HepG2 (cell line): ENCODE results near the gene RPL36. TPM values are rescaled to one million over a fixed set of nuclear protein-coding genes. Genes with fewer than 3 reads are reported as not detected.

Experiments used
- ATAC-seq: fragments of 200-7000 bp; cut with Tn5 transposase; 3 replicates; pipeline ENCODE4 v1.9.1; 2020; ENCODE audit warnings: mild to moderate bottlenecking, moderate library complexity
- Bru-seq: library from RNA; stranded (reverse); fragments of 400-500 nt; gene quantifications from one replicate; lab custom pipeline; 2021; lab: Mats Ljungman, UMichigan
- BruChase-seq, 2 experiments: library from RNA; stranded (reverse); fragments of 400-500 nt; gene quantifications; one replicate each; lab custom pipeline; 2021; lab: Mats Ljungman, UMichigan
- BruUV-seq: library from RNA; stranded (reverse); fragments of 400-500 nt; replicated peaks from 2 replicates; lab custom pipeline; 2021; lab: Mats Ljungman, UMichigan
- CTCF ChIA-PET: fragments of 300-600 bp; formaldehyde crosslinking; extraction: SDS; loops from one replicate; lab custom pipeline; 2021; ENCODE audit warnings: low total read pairs, inconsistent platforms, low intra/inter-chr PET ratio; lab: Yijun Ruan, JAX
- POLR2A ChIA-PET: fragments of 350-600 bp; sonication (Branson Sonifier 250); formaldehyde crosslinking; loops from one replicate; lab custom pipeline; 2020; ENCODE audit warnings: antibody characterized with exemption, inconsistent platforms; lab: Yijun Ruan, JAX
- DNase-seq: peaks from one replicate; pipeline ENCODE4 v3.0.0-alpha.2; 2015; ENCODE audit warnings: low spot score
- FAIRE-seq: peaks from 3 replicates; lab custom pipeline; 2011; peaks lifted over from hg19 to GRCh38; lab: Jason Lieb, UNC
- H2AFZ ChIP-seq: one replicate; pipeline ENCODE4 v1.6.1; 2011; ENCODE audit warnings: low read length, inconsistent platforms
- H3K27ac ChIP-seq: fragments of 300-600 bp; 3 replicates; pipeline ENCODE4 v1.8.0; 2011; ENCODE audit warnings: mixed run types, mild to moderate bottlenecking, mixed read lengths, low read length, inconsistent platforms; ENCODE audit not compliant: insufficient read depth; ENCODE audit errors: extremely low read length
- H3K27me3 ChIP-seq, 2 experiments: fragments of 200-600 bp in 1 of 2; 2 replicates in 1 of 2; 3 replicates in 1 of 2; pipeline versions ENCODE4 v1.6.0 to v1.8.0; 2011; ENCODE audit warnings: low read length in 2 of 2, mild to moderate bottlenecking in 2 of 2, moderate library complexity in 2 of 2, inconsistent platforms in 1 of 2; ENCODE audit not compliant: insufficient read depth in 2 of 2, control insufficient read depth in 1 of 2
- H3K36me3 ChIP-seq, 2 experiments: fragments of 200-600 bp in 1 of 2; replicated peaks in 1 of 2; 2 replicates in 1 of 2; 3 replicates in 1 of 2; pipeline versions ENCODE4 v1.5.1 to v1.8.0; 2011; ENCODE audit warnings: low read length in 2 of 2, inconsistent platforms in 1 of 2; ENCODE audit not compliant: insufficient read depth in 2 of 2, control insufficient read depth in 1 of 2
- H3K4me1 ChIP-seq: 2 replicates; pipeline ENCODE4 v1.5.1; 2012; ENCODE audit warnings: low read length, inconsistent platforms; ENCODE audit not compliant: insufficient read depth
- H3K4me2 ChIP-seq: 2 replicates; pipeline ENCODE4 v1.6.0; 2011; ENCODE audit warnings: low read depth, low read length, inconsistent platforms
- H3K4me3 ChIP-seq, 3 experiments: fragments of 200-600 bp in 1 of 3; sonication (generic), shearing (Covaris generic) in 1 of 3; replicated peaks in 1 of 3; 2 replicates each; pipeline ENCODE4 v1.5.1; 2011 to 2016; ENCODE audit warnings: low read length in 3 of 3, inconsistent platforms in 2 of 3, low read depth in 2 of 3, mild to moderate bottlenecking in 2 of 3, control low read depth in 1 of 3, mixed read lengths in 1 of 3; ENCODE audit not compliant: insufficient read depth in 1 of 3
- H3K79me2 ChIP-seq: one replicate; pipeline ENCODE4 v1.6.1; 2011; ENCODE audit warnings: low read length, inconsistent platforms; ENCODE audit not compliant: insufficient read depth
- H3K9ac ChIP-seq: 2 replicates; pipeline ENCODE4 v1.6.0; 2011; ENCODE audit warnings: mild to moderate bottlenecking, low read depth, low read length, inconsistent platforms; ENCODE audit not compliant: insufficient read depth
- H3K9me3 ChIP-seq: 2 replicates; pipeline ENCODE4 v1.5.1; 2012; ENCODE audit warnings: mild to moderate bottlenecking, low read length
- H4K20me1 ChIP-seq: 2 replicates; pipeline ENCODE4 v1.6.0; 2011; ENCODE audit warnings: inconsistent platforms, mild to moderate bottlenecking, low read length, moderate library complexity; ENCODE audit not compliant: insufficient read depth
- ARID3A ChIP-seq: IDR thresholded peaks from 2 replicates; pipeline ENCODE4 v1.6.1; 2012; ENCODE audit warnings: low read depth, low read length, improper control_type of control experiment
- ATF1 ChIP-seq: IDR thresholded peaks from 2 replicates; pipeline ENCODE4 v1.6.1; 2016; ENCODE audit warnings: mild to moderate bottlenecking, control low read depth
- BHLHE40 ChIP-seq: IDR thresholded peaks from 2 replicates; pipeline ENCODE4 v1.6.1; 2011; ENCODE audit warnings: low read length, improper control_type of control experiment
- GZF1 ChIP-seq: sonication (generic); formaldehyde crosslinking; IDR thresholded peaks from 2 replicates; pipeline ENCODE4 v1.5.1; 2020; ENCODE audit warnings: mild to moderate bottlenecking, missing genetic modification reagents
- ISL2 ChIP-seq: sonication (generic); formaldehyde crosslinking; IDR thresholded peaks from 2 replicates; pipeline ENCODE4 v1.5.0; 2020; ENCODE audit warnings: missing genetic modification reagents
- MAF1 ChIP-seq: sonication (generic); formaldehyde crosslinking; IDR thresholded peaks from 2 replicates; pipeline ENCODE4 v1.5.0; 2020; ENCODE audit warnings: missing genetic modification reagents, borderline replicate concordance
- NCOA1 ChIP-seq: sonication (generic); formaldehyde crosslinking; IDR thresholded peaks from 2 replicates; pipeline ENCODE4 v1.9.0; 2021; ENCODE audit warnings: missing genetic modification reagents
- POLR2AphosphoS5 ChIP-seq: IDR thresholded peaks from 2 replicates; pipeline ENCODE4 v1.6.1; 2012; ENCODE audit warnings: low read depth, low read length
- SP4 ChIP-seq: sonication (generic); formaldehyde crosslinking; IDR thresholded peaks from 2 replicates; pipeline ENCODE4 v1.8.1; 2023; ENCODE audit warnings: mild to moderate bottlenecking, missing genetic modification reagents
- ZEB1 ChIP-seq: IDR thresholded peaks from 2 replicates; pipeline ENCODE4 v1.6.1; 2012; ENCODE audit warnings: mild to moderate bottlenecking, low read depth, inconsistent platforms; ENCODE audit not compliant: insufficient replicate concordance
- ZNF138 ChIP-seq: sonication (generic); formaldehyde crosslinking; IDR thresholded peaks from 2 replicates; pipeline ENCODE4 v1.5.0; 2020; ENCODE audit warnings: mild to moderate bottlenecking, low read depth, missing genetic modification reagents
- ZNF253 ChIP-seq: sonication (generic); formaldehyde crosslinking; IDR thresholded peaks from 2 replicates; pipeline ENCODE4 v1.8.0; 2022; ENCODE audit warnings: mild to moderate bottlenecking, missing genetic modification reagents, borderline replicate concordance
- ZNF549 ChIP-seq: sonication (generic); formaldehyde crosslinking; IDR thresholded peaks from 2 replicates; pipeline ENCODE4 v1.5.0; 2020; ENCODE audit warnings: missing genetic modification reagents
- ZNF552 ChIP-seq: sonication (generic); formaldehyde crosslinking; IDR thresholded peaks from 2 replicates; pipeline ENCODE4 v1.9.0; 2022; ENCODE audit warnings: missing genetic modification reagents, mild to moderate bottlenecking, borderline replicate concordance
- ZNF75D ChIP-seq: sonication (generic); formaldehyde crosslinking; IDR thresholded peaks from 2 replicates; pipeline ENCODE4 v1.8.1; 2023; ENCODE audit warnings: missing genetic modification reagents, mild to moderate bottlenecking, borderline replicate concordance
- WGBS: methylation state at CpG from one replicate; pipeline ENCODE4 v1.1.6; 2017; ENCODE audit warnings: low lambda C conversion rate; 5-methylcytosine and 5-hydroxymethylcytosine counted together
- in situ Hi-C: cut with HindIII; loops from 2 replicates; pipeline ENCODE4 v1.10.0; 2017; ENCODE audit warnings: low pct_unique_long_range_greater_than_20kb; ENCODE audit not compliant: extremely low pct_ligation_motif_present
- intact Hi-C: fragments of 100-400 bp; cut with micrococcal nuclease; formaldehyde crosslinking; loops from one replicate; pipeline ENCODE4 v1.10.0; 2022; ENCODE audit not compliant: unreplicated experiment
- long read RNA-seq, 2 experiments: library from RNA in 1 of 2; library from polyadenylated mRNA in 1 of 2; stranded (forward) in 1 of 2; unstranded in 1 of 2; transcript quantifications; one replicate each; pipeline ENCODE4 v2.0.0, GENCODE V29; 2019 to 2022
- polyA minus RNA-seq, 3 experiments: library from RNA; depleted of rRNA, polyadenylated mRNA; stranded (reverse); fragments of >200 nt; gene quantifications; 2 replicates each; pipeline ENCODE4 v1.2.3, GENCODE V29; 2011; ENCODE audit warnings: low replicate concordance in 1 of 3
- polyA plus RNA-seq, 8 experiments: library from polyadenylated mRNA; depleted of rRNA in 3 of 8; stranded (reverse) in 7 of 8; unstranded in 1 of 8; fragments of >200 nt; fragmentation: Illumina TruSeq in 4 of 8; extraction: Trizol in 4 of 8; gene quantifications; 2 replicates each; pipeline versions ENCODE4 v1.2.1 to v1.2.3, GENCODE V29; 2011 to 2016; ENCODE audit warnings: low read depth in 4 of 8, missing spikeins in 1 of 8, mixed read lengths in 1 of 8; ENCODE audit not compliant: insufficient read depth in 1 of 8
- total RNA-seq, 5 experiments: library from RNA; depleted of rRNA; stranded (reverse); fragments of >200 nt; fragmentation: Illumina TruSeq; extraction: Trizol; gene quantifications; 2 replicates each; pipeline ENCODE4 v1.2.3, GENCODE V29; 2016; ENCODE audit warnings: low read depth in 1 of 5

Gene RPL36
- total RNA-seq (2016; rRNA removed; fragmentation: Illumina TruSeq; extraction: Trizol) (706 and 763 TPM in 2 replicates), polyA plus RNA-seq (2011; rRNA removed) (740 and 962 TPM in 2 replicates), polyA minus RNA-seq (2011; rRNA and poly(A)+ RNA removed; ENCODE audit: low replicate concordance) (163 and 316 TPM in 2 replicates), Bru-seq, nascent RNA (percentile 75 among the genes with signal in this experiment), BruChase-seq, experiment 1, labeled RNA remaining after a 6-hour chase (percentile 80 among the genes with signal in this experiment), BruChase-seq, experiment 2, labeled RNA remaining after a 2-hour chase (percentile 71 among the genes with signal in this experiment)
- 1,266 and 1,322 TPM in 2 replicates for total RNA-seq (2016; cell fraction: cytosol; rRNA removed; fragmentation: Illumina TruSeq; extraction: Trizol; ENCODE audit: low read depth)
- total RNA-seq (2016; cell fraction: insoluble cytoplasmic fraction; rRNA removed; fragmentation: Illumina TruSeq; extraction: Trizol) = 739 and 797 TPM in 2 replicates
- 1,622 and 1,758 TPM in 2 replicates for total RNA-seq (2016; cell fraction: membrane; rRNA removed; fragmentation: Illumina TruSeq; extraction: Trizol)
- total RNA-seq (2016; cell fraction: nucleus; rRNA removed; fragmentation: Illumina TruSeq; extraction: Trizol) = 259 and 275 TPM in 2 replicates
- polyA plus RNA-seq (2011; cell fraction: cytosol; rRNA removed) = 548 and 718 TPM in 2 replicates
- 184 and 190 TPM in 2 replicates for polyA plus RNA-seq (2011; cell fraction: nucleus; rRNA removed)
- polyA plus RNA-seq (2012) = 1,022 and 1,044 TPM in 2 replicates
- polyA plus RNA-seq (2016; cell fraction: cytosol; fragmentation: Illumina TruSeq; extraction: Trizol; ENCODE audit: low read depth) = 1,678 and 1,761 TPM in 2 replicates
- polyA plus RNA-seq (2016; cell fraction: insoluble cytoplasmic fraction; fragmentation: Illumina TruSeq; extraction: Trizol; ENCODE audit: low read depth) = 756 and 780 TPM in 2 replicates
- 1,750 and 1,946 TPM in 2 replicates for polyA plus RNA-seq (2016; cell fraction: membrane; fragmentation: Illumina TruSeq; extraction: Trizol; ENCODE audit: low read depth)
- 539 and 605 TPM in 2 replicates for polyA plus RNA-seq (2016; cell fraction: nucleus; fragmentation: Illumina TruSeq; extraction: Trizol; ENCODE audit: insufficient read depth, low read depth)
- 334 and 359 TPM in 2 replicates for polyA minus RNA-seq (2011; cell fraction: cytosol; rRNA and poly(A)+ RNA removed)
- 64.5 and 86.4 TPM in 2 replicates for polyA minus RNA-seq (2011; cell fraction: nucleus; rRNA and poly(A)+ RNA removed)
- long read RNA-seq, experiment 1, transcript RPL36-202 (3 exons, 556 nt) = minor isoform, 143 of 1,146 reads
- long read RNA-seq, experiment 1, transcript RPL36-201 (4 exons, 707 nt) = major isoform, 987 of 1,146 reads
- long read RNA-seq, experiment 1, partial matches to known transcripts = 7 of 1,146 reads
- long read RNA-seq, experiment 1, other reads (novel, unspliced or antisense) = 7 of 1,146 reads
- long read RNA-seq, experiment 2, transcript RPL36-204 (3 exons, 452 nt) = minor isoform, 5 of 2,028 reads
- long read RNA-seq, experiment 2, transcript RPL36-202 (3 exons, 556 nt) = minor isoform, 845 of 2,028 reads
- long read RNA-seq, experiment 2, transcript RPL36-201 (4 exons, 707 nt) = major isoform, 1,102 of 2,028 reads
- long read RNA-seq, experiment 2, partial matches to known transcripts = 53 of 2,028 reads
- long read RNA-seq, experiment 2, other reads (novel, unspliced or antisense) = 21 of 2,028 reads

DNA sequence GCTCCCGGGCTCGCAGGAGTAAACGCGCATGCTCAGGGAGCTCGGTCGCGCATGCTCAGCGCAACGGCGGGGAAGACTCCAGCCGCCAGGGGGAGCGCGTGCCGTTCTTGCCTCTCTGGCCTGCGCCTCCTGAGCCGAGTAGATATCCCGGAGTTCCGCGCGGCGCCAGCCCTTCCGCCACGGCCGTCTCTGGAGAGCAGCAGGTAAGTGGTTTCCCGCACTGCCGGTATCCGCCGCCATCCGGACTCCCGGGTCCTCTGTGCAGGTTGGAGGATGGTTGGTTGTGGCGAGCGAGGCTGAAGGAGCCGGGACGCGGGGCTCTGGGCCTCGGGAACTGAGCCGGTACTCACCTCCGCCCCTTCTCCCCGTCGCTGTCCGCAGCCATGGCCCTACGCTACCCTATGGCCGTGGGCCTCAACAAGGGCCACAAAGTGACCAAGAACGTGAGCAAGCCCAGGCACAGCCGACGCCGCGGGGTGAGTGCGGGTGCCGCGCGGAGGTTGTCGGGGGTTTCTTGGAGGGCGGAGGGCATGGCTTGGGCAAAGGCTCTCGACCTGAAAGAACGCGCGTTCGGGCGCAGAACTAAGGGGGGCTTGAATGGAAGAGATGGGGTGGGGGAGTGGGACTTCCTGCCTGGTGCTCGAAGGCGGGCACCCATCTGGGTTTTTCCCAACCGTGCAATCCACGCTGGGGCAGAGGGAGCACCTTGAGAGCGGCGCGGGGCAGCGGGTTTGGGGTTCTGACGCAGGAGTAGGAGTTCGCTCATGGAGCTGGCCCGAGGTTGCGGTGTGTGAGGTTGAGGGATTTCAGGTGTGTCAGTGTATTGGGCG, at the start of gene RPL36:
TSS of gene RPL36 (plus strand) at position 171 of the 830 bp plus-strand sequence. CDS start at position 384, 213 bp downstream.
- ChIA-PET POLR2A (interaction anchor here (0.6 to 3.7 kb wide), 21 partner anchors 9 to 281 kb away, joined by 3 to 95 read pairs (median 5); partner anchors contain the start of genes CATSPERD, DUS3L, LONP1 and NDUFA11), CTCF (interaction anchor here (0.7 kb wide), 1 partner anchor 30 kb away, joined by 3 read pairs; the partner anchor contains the start of genes CATSPERD and LONP1)
- WGBS = under 1% methylated on average over 21 of the region's 73 CpGs
- H3K27me3 ChIP-seq = no peaks in the 10 kb centered on the region; a peak in 1 of 5 replicates
- no peaks in the 10 kb centered on the region for H3K9me3 ChIP-seq
- ATAC-seq (peak; percentile 56), DNase-seq (peak; percentile 92), FAIRE-seq (peak; percentile 79)
- H3K4me3 ChIP-seq = peak within 1 kb of the TSS; percentile 88 to 94 (median 89)
- peaks cover 16 to 40% of the 10 kb centered on the region in 2 experiments for H3K36me3 ChIP-seq
- intact Hi-C loops (no loop called here), in situ Hi-C loops (no loop called here)
- H3K27ac ChIP-seq = peak within 1 kb of the TSS; percentile 92
- H3K79me2 ChIP-seq = peaks cover 33% of the 10 kb centered on the region
- peaks cover 34% of the 10 kb centered on the region for H3K4me1 ChIP-seq
- peaks cover 38% of the 10 kb centered on the region for H4K20me1 ChIP-seq
- H3K4me2 ChIP-seq = peak within 1 kb of the TSS; percentile 79
- H3K9ac ChIP-seq = peak within 1 kb of the TSS; percentile 94
- no peak within 1 kb of the TSS for H2AFZ ChIP-seq
- no TSS peak for BruUV-seq
- TF ChIP-seq ZEB1 = peak; percentile 65
- TF ChIP-seq MAF1 (CRISPR knock-in tag) = peak; percentile 92; the same call in 1 of the 2 replicates
- TF ChIP-seq ZNF75D (CRISPR knock-in tag) = no peak
- TF ChIP-seq ZNF549 (CRISPR knock-in tag) = no peak
- no peak for TF ChIP-seq ZNF552
- TF ChIP-seq BHLHE40 = peak; percentile 53; the same call in 1 of the 2 replicates
- peak; percentile 55; the same call in 1 of the 2 replicates for TF ChIP-seq ZNF253 (CRISPR knock-in tag)
- peak; percentile 90 for TF ChIP-seq SP4 (CRISPR knock-in tag)
- TF ChIP-seq ARID3A = no peak
- no peak; the same call in 1 of the 2 replicates for TF ChIP-seq GZF1 (CRISPR knock-in tag)
- peak; percentile 69; the same call in 1 of the 2 replicates for TF ChIP-seq ISL2 (CRISPR knock-in tag)
- 0 out of 2 replicates have a peak, but pooled peaks have one; percentile 37 for TF ChIP-seq ZNF138 (CRISPR knock-in tag)
- TF ChIP-seq ATF1 (CRISPR knock-in tag) = no peak
- peak; percentile 74; the same call in 1 of the 2 replicates for TF ChIP-seq NCOA1
- TF ChIP-seq POLR2AphosphoS5 = peak; percentile 98
